K562 (cell line): ENCODE measurements around the gene LGALS3. TPM values are rescaled to one million over a fixed set of nuclear protein-coding genes. Genes with fewer than 3 reads are reported as not detected.

Experiments
- ADNP ChIP-seq: fragments of 200-800 bp; sonication (Bioruptor generic); IDR thresholded peaks from 2 replicates; pipeline ENCODE4 v1.6.1; 2016; ENCODE audit warnings: missing genetic modification characterization, missing compliant biosample characterization
- BACH1 ChIP-seq: fragments of 200-800 bp; sonication (Bioruptor generic); IDR thresholded peaks from 2 replicates; pipeline ENCODE4 v1.6.1; 2016; ENCODE audit warnings: missing genetic modification characterization, missing compliant biosample characterization
- CBFA2T3 ChIP-seq: fragments of 450-650 bp; IDR thresholded peaks from 2 replicates; pipeline ENCODE4 v1.6.1; 2017
- MEIS2 ChIP-seq: fragments of 450-650 bp; IDR thresholded peaks from 2 replicates; pipeline ENCODE4 v1.6.1; 2014; ENCODE audit warnings: mild to moderate bottlenecking; ENCODE audit not compliant: partially characterized antibody
- NR2C1 ChIP-seq, 2 experiments: fragments of 450-650 bp; IDR thresholded peaks; 2 replicates each; pipeline ENCODE4 v1.6.1; 2017; ENCODE audit warnings: mild to moderate bottlenecking in 2 of 2, antibody characterized with exemption in 1 of 2, inconsistent platforms in 1 of 2, missing compliant biosample characterization in 1 of 2, missing genetic modification characterization in 1 of 2
- PKNOX1 ChIP-seq: fragments of 450-650 bp; IDR thresholded peaks from 2 replicates; pipeline ENCODE4 v1.6.1; 2016
- SMARCC2 ChIP-seq: fragments of 450-650 bp; IDR thresholded peaks from 2 replicates; pipeline ENCODE4 v1.6.1; 2017; ENCODE audit warnings: antibody characterized with exemption, moderate library complexity, mild to moderate bottlenecking, low read depth
- STAG1 ChIP-seq: sonication (generic); formaldehyde crosslinking; IDR thresholded peaks from 2 replicates; pipeline ENCODE4 v1.5.0; 2020; ENCODE audit warnings: missing genetic modification reagents, borderline replicate concordance
- THRAP3 ChIP-seq: fragments of 450-650 bp; IDR thresholded peaks from 2 replicates; pipeline ENCODE4 v1.6.1; 2016; ENCODE audit warnings: mild to moderate bottlenecking, inconsistent platforms, borderline replicate concordance
- TRIM25 ChIP-seq: fragments of 450-650 bp; IDR thresholded peaks from 2 replicates; pipeline ENCODE4 v1.7.0; 2016; ENCODE audit warnings: borderline replicate concordance
- ZNF57 ChIP-seq: fragments of 450-650 bp; formaldehyde crosslinking; IDR thresholded peaks from 2 replicates; pipeline ENCODE4 v1.4.0; 2020; ENCODE audit warnings: mild to moderate bottlenecking, moderate library complexity
- ZNF699 ChIP-seq: fragments of 250-450 bp; sonication (Bioruptor Pico); IDR thresholded peaks from 2 replicates; pipeline ENCODE4 v1.8.0; 2021; ENCODE audit warnings: mild to moderate bottlenecking, moderate library complexity; ENCODE audit not compliant: insufficient replicate concordance
- polyA plus RNA-seq, 8 experiments: library from polyadenylated mRNA; depleted of rRNA in 4 of 8; stranded (reverse) in 5 of 8; unstranded in 3 of 8; fragments of >200 nt; fragmentation: Nextera tagmentation in 2 of 8; fragmentation: Illumina TruSeq in 1 of 8; extraction: Ambion mirVana in 2 of 8; extraction: Trizol in 1 of 8; gene quantifications; 2 replicates each; pipeline versions ENCODE4 v1.2.1 to v1.2.3, GENCODE V29; 2011 to 2014; ENCODE audit warnings: inconsistent platforms in 1 of 8, missing spikeins in 1 of 8
- total RNA-seq, 7 experiments: library from RNA; depleted of rRNA in 6 of 7; stranded (reverse); fragments of >200 nt in 6 of 7; fragmentation: Illumina TruSeq in 2 of 7; extraction: Trizol in 2 of 7; gene quantifications; 2 replicates each; pipeline versions ENCODE4 v1.2.1 to v1.2.3, GENCODE V29; 2011 to 2021; ENCODE audit warnings: low replicate concordance in 1 of 7
- TF ChIP-seq, protein P1 (sequence below), 2 experiments: IDR thresholded peaks; 2 replicates each; pipeline ENCODE4 v1.6.1; 2012; ENCODE audit warnings: improper control_type of control experiment in 2 of 2, low read depth in 2 of 2, low read length in 2 of 2, borderline replicate concordance in 1 of 2

Gene LGALS3
- total and polyA plus RNA-seq, 9 of the 15 experiments (the other 6 are each of a cell fraction or from before 2014, with no cell fraction given): 0.04 to 1.9 (median 1.1) TPM

DNA sequence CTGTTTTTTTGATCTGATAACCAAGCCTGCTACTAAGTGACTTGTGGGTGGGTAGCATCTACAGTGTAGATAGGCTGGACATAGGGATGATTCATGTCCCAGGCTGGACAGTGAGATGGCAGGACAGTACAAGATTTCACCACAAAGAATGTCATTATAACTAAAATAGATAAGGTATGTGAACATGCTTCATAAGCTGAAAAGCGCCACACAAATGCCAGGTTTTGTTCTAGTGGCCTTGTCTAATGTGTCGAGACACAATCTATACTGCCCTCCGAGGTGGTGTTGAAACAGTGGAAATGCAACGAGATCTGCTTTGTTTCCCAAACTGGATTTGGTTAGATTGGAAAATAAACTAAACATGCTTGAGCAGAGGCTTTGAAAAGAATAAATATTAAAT lies 4.4 kb downstream of the LGALS3 start (continued):
- TF ChIP-seq ADNP (tag): no peak
- TF ChIP-seq ZNF699 (CRISPR knock-in tag): no peak
- no peak for TF ChIP-seq ZNF57 (CRISPR knock-in tag)
- no peak for TF ChIP-seq TRIM25
- no peak for TF ChIP-seq THRAP3
- TF ChIP-seq NR2C1 (IDR thresholded peaks at IDR 0.05): no peak
- TF ChIP-seq NR2C1 (tag; IDR thresholded peaks at IDR 0.05): no peak
- TF ChIP-seq CBFA2T3: peak; percentile 42; the same call in 1 of the 2 replicates
- no peak for TF ChIP-seq STAG1
- TF ChIP-seq SMARCC2: no peak
- TF ChIP-seq BACH1 (tag): no peak
- TF ChIP-seq PKNOX1: peak; percentile 44; the same call in 1 of the 2 replicates
- peak; percentile 77 for TF ChIP-seq MEIS2
- TF ChIP-seq, protein P1, sequence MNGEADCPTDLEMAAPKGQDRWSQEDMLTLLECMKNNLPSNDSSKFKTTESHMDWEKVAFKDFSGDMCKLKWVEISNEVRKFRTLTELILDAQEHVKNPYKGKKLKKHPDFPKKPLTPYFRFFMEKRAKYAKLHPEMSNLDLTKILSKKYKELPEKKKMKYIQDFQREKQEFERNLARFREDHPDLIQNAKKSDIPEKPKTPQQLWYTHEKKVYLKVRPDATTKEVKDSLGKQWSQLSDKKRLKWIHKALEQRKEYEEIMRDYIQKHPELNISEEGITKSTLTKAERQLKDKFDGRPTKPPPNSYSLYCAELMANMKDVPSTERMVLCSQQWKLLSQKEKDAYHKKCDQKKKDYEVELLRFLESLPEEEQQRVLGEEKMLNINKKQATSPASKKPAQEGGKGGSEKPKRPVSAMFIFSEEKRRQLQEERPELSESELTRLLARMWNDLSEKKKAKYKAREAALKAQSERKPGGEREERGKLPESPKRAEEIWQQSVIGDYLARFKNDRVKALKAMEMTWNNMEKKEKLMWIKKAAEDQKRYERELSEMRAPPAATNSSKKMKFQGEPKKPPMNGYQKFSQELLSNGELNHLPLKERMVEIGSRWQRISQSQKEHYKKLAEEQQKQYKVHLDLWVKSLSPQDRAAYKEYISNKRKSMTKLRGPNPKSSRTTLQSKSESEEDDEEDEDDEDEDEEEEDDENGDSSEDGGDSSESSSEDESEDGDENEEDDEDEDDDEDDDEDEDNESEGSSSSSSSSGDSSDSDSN (IDR thresholded peaks at IDR 0.05; ENCODE audit: borderline replicate concordance in 1 of 2, low read depth in 2 of 2, low read length in 2 of 2): no peak
